ENCODE results near the gene UNC5B.

Gene UNC5B

GRCh38 chr10:71223347-71224058 is 11.1 kb downstream of the UNC5B start:
- DNase-seq (ENCODE audit: low spot score) = no peak

DNA sequence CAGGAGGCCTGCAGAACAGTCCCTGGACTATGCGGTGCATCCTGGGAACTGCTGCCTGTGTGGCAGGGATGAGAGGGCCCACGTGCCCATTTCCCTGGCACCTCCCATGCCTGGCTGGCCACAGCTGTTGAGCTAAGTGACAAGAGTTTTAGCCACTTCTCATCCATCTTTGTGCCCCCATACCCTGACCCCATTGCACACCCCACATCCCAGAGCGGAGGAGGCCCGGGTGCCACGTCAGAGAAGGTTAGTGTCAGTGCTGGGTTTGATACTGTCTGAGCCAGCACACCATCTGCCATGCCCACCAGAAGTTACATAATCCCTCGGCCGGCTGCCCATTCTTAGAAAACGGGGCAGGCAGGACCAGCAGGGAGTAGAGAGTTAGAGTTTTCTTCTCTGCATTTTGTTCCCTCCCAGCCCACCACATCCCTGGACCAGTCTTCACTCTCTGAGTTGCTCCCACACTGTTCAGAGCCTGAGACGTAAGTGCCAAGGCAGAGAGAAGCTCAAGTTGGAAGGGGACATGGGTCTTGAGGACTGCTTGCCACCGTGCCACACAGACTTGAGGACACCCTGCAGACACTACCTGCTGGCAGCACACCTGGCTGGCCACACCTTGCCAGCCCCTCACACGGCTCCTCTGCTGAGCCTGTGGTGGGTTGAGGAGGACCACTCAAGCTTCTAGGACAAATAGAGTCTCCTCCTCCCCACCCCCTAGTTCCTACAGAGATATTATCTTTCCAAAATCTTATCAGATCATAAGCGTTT is 13.1 kb downstream of the UNC5B start:
- no peak for DNase-seq (ENCODE audit: low spot score)

DNA sequence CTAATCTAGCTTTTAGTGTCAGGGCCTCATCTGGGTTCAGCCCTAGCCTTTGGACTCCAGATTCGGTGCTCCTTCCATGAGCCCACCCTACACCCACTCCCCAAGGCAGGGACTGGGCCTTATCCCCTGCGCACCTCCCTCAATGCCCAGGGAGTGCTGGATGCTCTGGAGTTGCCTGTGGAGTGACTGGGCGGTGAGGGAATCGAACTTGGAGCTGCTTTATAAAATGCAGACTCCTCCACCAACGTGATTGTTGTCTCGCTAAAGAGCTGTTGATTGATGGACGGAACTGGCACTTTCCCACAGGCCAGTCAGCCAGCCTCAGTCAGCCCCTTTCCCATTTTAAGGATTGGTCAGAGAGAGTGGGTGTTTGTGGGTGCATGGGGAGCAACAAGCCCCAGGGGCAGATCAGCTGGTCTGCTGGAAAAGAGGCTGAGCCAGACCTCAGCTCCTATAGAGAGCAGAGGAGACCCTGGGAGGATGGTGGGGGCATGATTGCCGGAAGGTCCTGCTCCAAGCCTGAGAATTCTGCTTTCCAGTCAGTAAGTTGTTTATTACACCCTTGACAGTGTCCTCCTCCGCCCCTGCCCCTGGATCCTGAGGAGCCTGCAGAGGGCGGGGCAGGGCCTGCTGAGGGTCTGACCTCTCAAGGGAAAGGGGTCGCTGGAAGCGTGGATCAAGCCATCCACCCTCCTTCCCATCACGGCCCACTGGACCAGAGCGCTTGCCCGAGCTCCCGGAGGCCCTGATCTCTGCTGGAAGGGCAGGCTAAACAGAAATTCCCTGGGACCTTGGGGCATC is 16.7 kb downstream of the UNC5B start:
- no peak for DNase-seq (ENCODE audit: low spot score)

DNA sequence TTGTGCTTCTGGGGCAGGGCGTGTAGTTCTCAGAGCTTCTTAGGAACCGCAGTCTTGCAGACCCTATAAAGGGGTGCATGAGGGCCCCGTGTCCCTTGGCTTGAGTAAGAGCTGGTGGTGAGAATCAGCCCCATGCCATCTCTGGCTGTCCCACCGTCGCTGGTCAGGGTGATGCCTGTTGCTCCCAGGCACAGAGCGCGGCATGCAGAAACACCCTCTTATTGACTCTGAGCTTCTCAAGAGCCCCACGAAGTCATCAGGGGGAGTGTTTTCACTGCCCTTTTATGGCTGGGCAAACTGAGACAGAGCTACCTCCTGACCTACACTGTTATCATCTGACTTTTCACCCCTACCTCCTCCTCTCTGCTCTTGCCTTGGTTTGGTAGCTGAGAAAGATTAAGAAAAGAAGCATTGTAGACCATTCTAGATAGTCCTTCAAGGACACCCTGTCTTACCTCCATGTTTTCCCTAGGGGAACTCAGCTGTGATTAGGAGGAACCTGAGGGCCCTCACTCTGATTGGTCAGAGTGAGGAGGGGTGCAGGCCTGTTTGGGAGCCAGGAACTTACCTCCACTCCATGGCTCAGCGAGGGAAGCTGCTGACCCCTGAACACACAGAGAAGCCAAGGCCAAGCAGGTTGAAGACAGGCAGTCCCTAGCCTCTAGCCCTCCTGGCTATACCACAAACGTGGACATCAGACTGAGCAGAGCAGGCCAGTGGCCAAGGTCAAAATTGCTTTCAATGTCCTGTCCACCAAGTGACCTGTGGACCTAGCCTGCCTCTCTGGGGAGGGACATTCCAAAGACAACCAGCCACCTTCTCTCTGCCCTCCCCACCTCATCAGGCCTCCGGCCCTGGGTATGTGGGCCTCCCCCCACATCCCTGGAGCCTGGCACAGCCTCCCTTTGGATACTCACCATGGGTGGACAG is 17.6 kb downstream of the UNC5B start:
- DNase-seq (ENCODE audit: low spot score) = no peak

DNA sequence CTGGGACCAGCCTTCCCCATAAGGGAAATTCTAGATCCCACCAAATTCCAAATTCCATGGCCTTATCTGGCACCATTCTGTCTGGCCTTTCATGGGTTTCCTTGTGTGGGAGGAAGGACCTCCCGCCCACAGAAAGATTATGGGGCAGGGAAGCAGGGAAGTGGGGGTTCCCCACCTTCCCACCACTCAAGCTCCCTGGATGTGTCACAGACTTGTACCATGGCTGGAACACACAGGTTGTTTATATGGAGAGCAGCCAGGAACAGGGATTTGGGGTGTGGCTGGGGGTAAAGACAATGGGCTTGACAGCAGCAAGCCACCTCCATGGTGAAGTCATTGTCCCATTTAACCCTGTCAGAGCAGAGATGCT is 18.3 kb downstream of the UNC5B start:
- no peak for DNase-seq (ENCODE audit: low spot score)

GRCh38 chr10:71231206-71231605 is 18.8 kb downstream of the UNC5B start:
- no peak for DNase-seq (ENCODE audit: low spot score)

DNA sequence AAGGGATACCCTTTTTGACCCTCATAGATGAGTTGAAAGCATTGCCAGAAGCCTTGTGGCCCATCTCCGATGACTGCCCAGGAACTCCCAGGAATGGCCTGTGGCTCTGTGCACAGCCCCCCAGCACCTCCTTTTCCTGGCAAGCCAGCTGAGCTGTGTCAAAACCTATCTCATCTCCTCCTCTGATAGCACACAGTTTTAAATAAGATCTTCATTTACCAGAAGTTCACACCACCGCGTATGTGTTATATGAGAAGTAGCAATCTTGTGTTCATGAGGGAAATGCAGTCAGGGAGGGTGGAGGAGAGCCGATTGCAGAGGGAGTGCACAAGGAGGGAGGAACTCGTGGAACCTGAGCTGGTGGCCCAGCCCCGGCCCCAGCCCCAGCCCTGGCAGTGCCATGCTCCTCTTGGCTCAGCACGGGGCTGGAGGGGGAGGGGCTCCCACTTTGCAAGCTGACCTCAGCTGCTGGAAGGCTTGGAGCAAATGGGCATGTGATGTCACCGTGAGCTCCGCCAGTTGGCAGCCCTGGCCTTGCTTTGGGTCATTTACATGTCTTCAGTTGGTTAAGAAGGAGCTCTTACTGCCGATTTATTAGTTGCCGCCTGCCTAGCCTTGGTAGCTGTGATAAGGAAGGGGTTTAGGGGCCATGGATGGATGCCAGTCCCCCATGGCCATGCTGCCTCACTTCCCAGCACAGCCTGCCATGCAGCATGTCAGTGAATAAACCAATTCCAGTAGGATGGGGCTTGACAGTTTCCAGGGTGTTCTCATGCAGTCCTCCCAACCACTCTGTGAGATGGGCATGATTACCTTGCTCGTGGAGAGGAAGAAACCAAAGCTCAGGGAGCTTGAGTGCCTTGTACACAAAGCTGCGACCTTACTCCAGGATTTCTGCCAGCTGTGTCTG is 20.0 kb downstream of the UNC5B start:
- no peak for DNase-seq (ENCODE audit: low spot score)

DNA sequence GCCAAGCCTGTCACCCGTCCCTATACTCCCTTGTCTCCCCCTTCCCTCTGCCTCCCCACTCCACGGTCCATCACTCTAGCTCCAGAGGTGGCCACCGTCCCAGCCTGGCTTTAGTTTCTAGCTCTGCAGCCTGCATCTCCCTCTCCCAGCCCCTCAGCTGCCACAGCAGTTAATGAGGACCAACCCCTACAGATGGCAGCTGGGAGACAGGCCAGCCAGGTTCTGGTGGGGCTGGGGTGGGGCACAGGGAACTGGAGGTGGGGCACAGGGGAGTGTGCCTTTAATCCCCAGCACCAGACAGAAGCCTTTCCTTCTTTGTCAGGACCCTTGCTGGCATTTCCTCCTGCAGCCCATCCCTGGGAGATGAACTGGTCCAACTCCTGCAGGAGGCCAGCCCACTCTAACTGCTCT is 21.1 kb downstream of the UNC5B start:
- DNase-seq (ENCODE audit: low spot score) = no peak

- DNase-seq (ENCODE audit: low spot score) = no peak
Measured at GRCh38 chr10:71234004-71234894, 21.9 kb downstream of the UNC5B start.

DNA sequence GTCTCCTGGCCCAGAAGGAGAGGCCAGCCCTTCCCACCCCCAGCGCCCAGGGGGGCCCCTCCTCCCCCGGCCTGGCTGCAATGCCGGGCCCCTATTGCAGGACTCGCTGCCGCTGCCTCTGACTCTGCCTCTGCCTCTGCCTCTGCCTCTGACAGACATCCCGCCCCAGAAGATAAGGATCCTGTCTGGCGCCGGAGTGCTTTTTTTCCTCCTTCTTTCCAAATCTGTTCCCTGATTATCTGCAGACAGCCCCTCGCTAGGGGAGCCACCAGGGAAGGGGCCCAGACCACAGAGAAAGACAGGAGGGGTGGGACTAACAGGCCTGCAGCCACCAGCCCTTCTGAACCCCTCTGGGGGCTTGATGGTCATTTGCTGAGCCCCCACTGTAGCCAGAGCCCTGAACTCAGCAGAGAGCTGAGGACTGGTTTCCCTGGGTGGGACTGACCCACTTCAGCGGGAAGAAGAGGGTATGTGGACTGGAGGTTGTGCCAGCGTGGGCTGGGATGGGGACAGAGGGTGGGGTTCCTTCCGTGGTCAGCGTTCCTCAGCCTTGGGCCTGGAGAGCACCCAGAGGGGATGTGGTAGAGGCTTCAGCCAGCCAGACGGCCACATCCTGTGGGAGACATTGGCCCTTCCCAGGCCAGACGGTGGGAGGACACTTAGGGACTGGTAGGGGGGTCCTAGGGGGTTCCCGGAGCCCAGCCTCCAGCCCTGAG is 22.8 kb downstream of the UNC5B start:
- no peak for DNase-seq (ENCODE audit: low spot score)

DNA sequence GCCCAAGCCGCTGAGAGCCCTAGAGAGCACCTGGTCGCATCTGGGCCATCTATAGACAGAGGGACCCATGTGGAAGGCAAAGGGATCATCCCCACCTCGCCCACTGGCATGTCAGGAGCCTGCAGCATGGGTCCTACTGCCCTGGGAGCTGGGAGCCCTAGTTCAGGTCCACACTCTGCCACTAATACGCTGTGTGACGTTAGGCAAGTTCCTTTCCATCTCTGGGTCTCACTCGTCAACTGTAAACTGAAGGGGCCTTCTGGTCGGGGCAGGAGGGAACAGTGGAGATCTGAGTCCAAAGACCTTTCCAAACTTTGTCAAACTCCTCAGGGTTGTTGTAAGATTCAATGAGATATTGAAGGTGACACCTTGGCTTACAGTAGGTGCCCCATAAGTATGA is 23.4 kb downstream of the UNC5B start:
- DNase-seq (ENCODE audit: low spot score) = no peak

GRCh38 chr10:71236286-71236685 is 23.9 kb downstream of the UNC5B start:
- DNase-seq (ENCODE audit: low spot score) = no peak

DNA sequence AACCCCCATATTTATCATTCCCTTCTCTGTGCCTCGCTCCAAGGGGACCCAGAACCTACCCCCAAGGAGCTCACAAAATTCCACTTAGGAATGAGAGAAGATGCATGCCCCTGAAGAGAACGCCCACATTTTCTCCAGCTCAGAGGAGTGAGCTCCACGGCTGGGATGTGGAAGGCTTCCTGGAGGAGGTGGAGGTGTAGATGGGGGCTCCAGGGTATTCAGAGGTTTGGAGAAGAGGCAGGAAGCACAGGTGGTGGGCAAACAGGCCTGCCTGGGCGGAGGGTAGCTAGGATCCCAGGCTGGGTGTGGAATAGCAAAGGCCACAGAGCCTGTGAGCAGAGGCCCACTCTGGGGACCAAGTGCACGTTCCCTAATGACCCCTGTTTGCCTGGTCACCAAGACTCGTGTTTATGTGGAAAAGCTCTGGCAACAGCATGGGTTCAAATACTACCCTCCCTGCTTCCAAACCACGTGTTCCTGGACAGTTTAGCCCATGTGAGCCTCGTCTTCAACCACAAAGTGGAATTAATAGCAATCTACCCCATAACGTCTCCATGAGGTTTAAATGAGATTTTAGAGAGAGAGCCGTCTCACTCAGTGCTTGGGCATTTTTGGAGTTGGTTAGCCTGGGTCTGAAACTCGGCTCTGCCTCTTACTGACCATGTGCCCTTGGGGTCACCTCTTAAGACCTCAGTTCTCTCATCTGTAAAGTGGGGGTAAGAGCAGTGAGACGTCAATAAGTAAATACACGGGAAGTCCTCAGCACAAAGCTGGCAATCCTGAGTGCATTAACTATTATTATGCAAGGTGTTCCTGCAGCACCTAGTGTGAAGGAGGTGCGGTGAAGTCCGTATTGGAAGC is 24.7 kb downstream of the UNC5B start:
- DNase-seq (ENCODE audit: low spot score) = no peak

GRCh38 chr10:71237843-71238623 is 25.7 kb downstream of the UNC5B start:
- DNase-seq (ENCODE audit: low spot score) = no peak

DNA sequence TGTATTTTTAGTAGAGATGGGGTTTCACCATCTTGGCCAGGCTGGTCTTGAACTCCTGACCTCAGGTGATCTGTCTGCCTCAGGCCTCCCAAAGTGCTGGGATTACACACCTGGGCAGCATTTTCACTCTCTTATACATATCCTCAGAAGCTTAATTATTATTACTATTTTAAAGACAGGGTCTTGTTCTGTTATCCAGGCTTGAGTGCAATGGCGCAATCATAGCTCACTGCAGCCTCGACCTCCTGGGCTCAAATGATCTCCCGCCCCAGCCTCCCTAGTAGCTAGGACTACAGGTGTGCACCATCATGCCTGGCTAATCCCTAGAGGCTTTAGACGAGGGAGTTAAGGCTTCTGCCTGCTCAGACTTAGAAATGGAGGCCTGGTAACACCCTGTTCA is 26.3 kb downstream of the UNC5B start:
- no peak for DNase-seq (ENCODE audit: low spot score)

- DNase-seq (ENCODE audit: low spot score) = no peak
Measured at GRCh38 chr10:71239131-71239915, 27.0 kb downstream of the UNC5B start.

Measured in HuH-7 (cell line).